SU-DHL-6 (cell line): ENCODE data around the gene PRRX2.

Experiments used
- H2AFZ ChIP-seq: fragments of 200-600 bp; sonication (generic); 2 replicates; pipeline ENCODE4 v1.6.1; 2014; ENCODE audit warnings: low read depth, mild to moderate bottlenecking, moderate library complexity, mixed read lengths, antibody characterized with exemption, low read length; ENCODE audit not compliant: severe bottlenecking
- H3F3A ChIP-seq: fragments of 200-600 bp; shearing (Covaris generic); 2 replicates; pipeline ENCODE4 v1.6.0; 2016; ENCODE audit warnings: antibody characterized with exemption, mild to moderate bottlenecking; ENCODE audit not compliant: insufficient read depth
- H3K27ac ChIP-seq: fragments of 200-600 bp; sonication (generic); 2 replicates; pipeline ENCODE4 v1.5.1; 2016; ENCODE audit warnings: low read depth, mild to moderate bottlenecking, low read length, moderate library complexity, mixed read lengths
- H3K27me3 ChIP-seq: fragments of 200-600 bp; sonication (generic), shearing (Covaris generic); 2 replicates; pipeline ENCODE4 v1.6.0; 2014; ENCODE audit warnings: mild to moderate bottlenecking, low read length
- H3K36me3 ChIP-seq: fragments of 200-600 bp; sonication (generic); 2 replicates; pipeline ENCODE4 v1.6.1; 2014; ENCODE audit warnings: mild to moderate bottlenecking, low read length, mixed read lengths
- H3K4me2 ChIP-seq: fragments of 300-600, 200-600 bp; shearing (Covaris generic), sonication (generic); 2 replicates; pipeline ENCODE4 v1.6.0; 2014; ENCODE audit warnings: low read length, low read depth, mild to moderate bottlenecking; ENCODE audit not compliant: poor library complexity, severe bottlenecking
- H3K4me3 ChIP-seq: fragments of 200-600 bp; sonication (generic); 2 replicates; pipeline ENCODE4 v1.5.1; 2014; ENCODE audit warnings: antibody characterized with exemption, low read length, mild to moderate bottlenecking, mixed read lengths; ENCODE audit not compliant: insufficient read depth, poor library complexity, severe bottlenecking
- H3K79me2 ChIP-seq: fragments of 200-600 bp; sonication (generic); 2 replicates; pipeline ENCODE4 v1.6.1; 2014; ENCODE audit warnings: mild to moderate bottlenecking, low read length, moderate library complexity; ENCODE audit not compliant: insufficient read depth
- H3K9ac ChIP-seq: fragments of 200-600 bp; sonication (generic); 2 replicates; pipeline ENCODE4 v1.7.0; 2014; ENCODE audit warnings: mild to moderate bottlenecking, low read length
- H3K9me2 ChIP-seq: fragments of 200-600 bp; sonication (generic); replicated peaks from 2 replicates; pipeline ENCODE4 v1.6.1; 2014; ENCODE audit warnings: low read length; ENCODE audit not compliant: insufficient read depth
- H3K9me3 ChIP-seq: fragments of 200-600 bp; sonication (generic); 2 replicates; pipeline ENCODE4 v1.6.1; 2014; ENCODE audit warnings: low read length, mixed read lengths; ENCODE audit not compliant: insufficient read depth
- H4K20me1 ChIP-seq: fragments of 200-600 bp; sonication (generic); 2 replicates; pipeline ENCODE4 v1.6.1; 2014; ENCODE audit warnings: low read depth, mild to moderate bottlenecking, antibody characterized with exemption, low read length, moderate library complexity, mixed read lengths
- CTCF ChIP-seq: fragments of 200-600 bp; sonication (generic); IDR thresholded peaks from one replicate; pipeline ENCODE4 v1.5.1; 2017; ENCODE audit warnings: antibody characterized with exemption, mild to moderate bottlenecking, low read length, moderate library complexity; ENCODE audit not compliant: insufficient read depth, poor library complexity, severe bottlenecking
- EZH2phosphoT487 ChIP-seq: fragments of 200-600 bp; sonication (generic), shearing (Covaris generic); conservative IDR thresholded peaks from 2 replicates; pipeline ENCODE4 v1.6.1; 2018; ENCODE audit warnings: mild to moderate bottlenecking, antibody characterized with exemption, low read length, moderate library complexity, mixed read lengths

Gene PRRX2

GRCh38 chr9:129665814-129666520, 520 bp downstream of the PRRX2 start:
- no peaks in the 10 kb centered on the region for H4K20me1 ChIP-seq
- no peaks in the 10 kb centered on the region for H3K27me3 ChIP-seq
- H2AFZ ChIP-seq = no peak overlapping the region
- no peaks in the 10 kb centered on the region for H3K79me2 ChIP-seq
- TF ChIP-seq CTCF (no peak), EZH2phosphoT487 (no peak)
- no peaks in the 10 kb centered on the region for H3F3A ChIP-seq
- no peak overlapping the region for H3K4me2 ChIP-seq
- no peaks in the 10 kb centered on the region for H3K9me3 ChIP-seq
- no peak overlapping the region for H3K9ac ChIP-seq
- H3K4me3 ChIP-seq = no peak overlapping the region
- no peaks in the 10 kb centered on the region for H3K9me2 ChIP-seq
- H3K27ac ChIP-seq = no peak overlapping the region
- H3K36me3 ChIP-seq = no peaks in the 10 kb centered on the region

DNA sequence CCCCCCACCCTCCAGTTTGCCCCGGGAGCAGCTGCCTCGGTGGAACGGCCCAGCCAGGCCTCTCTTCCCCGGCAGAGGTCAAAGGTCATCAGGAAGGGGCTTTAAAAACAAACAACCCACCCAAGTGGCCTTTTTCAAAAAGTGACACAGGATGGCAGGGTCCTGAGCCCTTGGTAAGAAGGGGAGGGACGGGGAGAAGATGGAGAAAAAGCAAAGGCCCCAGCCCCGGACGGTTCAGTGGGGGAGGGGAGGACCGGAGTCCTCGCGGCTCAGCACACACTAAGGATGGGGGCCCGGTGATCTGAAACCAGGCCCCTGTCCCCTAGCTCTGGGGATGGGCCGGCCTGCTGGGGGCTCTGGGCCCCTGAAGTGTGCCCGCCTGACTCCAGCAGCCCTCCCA, 1.1 kb downstream of the PRRX2 start:
- H3K27me3 ChIP-seq = no peaks in the 10 kb centered on the region
- H3K4me2 ChIP-seq = no peak overlapping the region
- H3K27ac ChIP-seq = no peak overlapping the region
- H4K20me1 ChIP-seq = no peaks in the 10 kb centered on the region
- H3K9ac ChIP-seq = no peak overlapping the region
- no peaks in the 10 kb centered on the region for H3K9me2 ChIP-seq
- H3K79me2 ChIP-seq = no peaks in the 10 kb centered on the region
- H3F3A ChIP-seq = no peaks in the 10 kb centered on the region
- H3K4me3 ChIP-seq = no peak overlapping the region
- no peak overlapping the region for H2AFZ ChIP-seq
- H3K36me3 ChIP-seq = no peaks in the 10 kb centered on the region
- H3K9me3 ChIP-seq = no peaks in the 10 kb centered on the region
- TF ChIP-seq EZH2phosphoT487 (no peak), CTCF (no peak)

DNA sequence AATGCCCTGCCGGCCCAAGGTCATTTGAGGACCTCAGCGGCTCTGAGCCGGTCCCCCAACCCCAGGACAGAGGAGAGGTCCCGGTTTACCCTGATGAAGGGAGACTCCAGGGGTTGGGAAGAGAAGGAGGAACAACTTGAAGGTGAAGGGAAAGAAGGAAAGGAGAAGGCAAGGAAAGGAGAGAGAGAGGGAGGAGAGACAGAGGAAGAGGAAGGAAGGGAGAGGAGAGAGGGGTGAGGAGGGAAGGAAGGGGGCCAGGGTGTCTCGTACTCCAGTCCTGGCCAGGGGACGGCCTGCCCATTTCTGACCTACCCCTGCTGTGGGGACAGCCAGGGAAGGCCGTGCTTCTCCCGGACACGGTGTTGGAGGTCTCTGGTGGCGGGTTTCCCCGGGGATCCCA, 1.9 kb downstream of the PRRX2 start:
- no peak for TF ChIP-seq CTCF
- TF ChIP-seq EZH2phosphoT487 = no peak
- no peaks in the 10 kb centered on the region for H3F3A ChIP-seq
- no peaks in the 10 kb centered on the region for H3K36me3 ChIP-seq
- H3K79me2 ChIP-seq = no peaks in the 10 kb centered on the region
- H3K9ac ChIP-seq = no peak overlapping the region
- H3K4me2 ChIP-seq = no peak overlapping the region
- H2AFZ ChIP-seq = no peak overlapping the region
- no peak overlapping the region for H3K4me3 ChIP-seq
- no peak overlapping the region for H3K27ac ChIP-seq
- no peaks in the 10 kb centered on the region for H3K9me2 ChIP-seq
- no peaks in the 10 kb centered on the region for H3K27me3 ChIP-seq
- no peaks in the 10 kb centered on the region for H4K20me1 ChIP-seq
- no peaks in the 10 kb centered on the region for H3K9me3 ChIP-seq

DNA sequence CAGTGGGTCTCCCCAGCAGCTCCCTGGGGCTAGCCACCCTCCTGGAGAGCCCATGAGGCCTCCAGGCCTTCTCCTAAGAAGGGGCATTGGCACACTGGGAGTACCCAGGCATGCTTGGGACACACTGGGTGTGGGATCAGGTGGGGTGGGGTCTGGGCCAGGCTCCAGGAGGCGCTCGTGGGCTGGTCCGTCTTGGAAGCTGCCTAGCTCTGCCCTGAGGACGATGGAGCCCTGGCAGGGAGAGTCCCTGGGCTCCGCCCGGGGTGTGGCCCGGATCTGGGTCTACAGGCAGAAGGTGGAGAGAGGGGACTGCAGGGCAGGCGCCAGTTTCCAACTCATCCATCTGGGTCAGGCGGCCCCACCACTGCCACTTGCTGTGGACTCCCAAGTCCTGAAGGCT, 2.4 kb downstream of the PRRX2 start:
- H3K4me2 ChIP-seq = no peak overlapping the region
- no peak overlapping the region for H3K4me3 ChIP-seq
- H3K36me3 ChIP-seq = no peaks in the 10 kb centered on the region
- H3K27me3 ChIP-seq = no peaks in the 10 kb centered on the region
- no peaks in the 10 kb centered on the region for H3K9me2 ChIP-seq
- H3F3A ChIP-seq = no peaks in the 10 kb centered on the region
- H2AFZ ChIP-seq = no peak overlapping the region
- H3K79me2 ChIP-seq = no peaks in the 10 kb centered on the region
- no peaks in the 10 kb centered on the region for H4K20me1 ChIP-seq
- TF ChIP-seq EZH2phosphoT487 (no peak), CTCF (no peak)
- H3K9me3 ChIP-seq = no peaks in the 10 kb centered on the region
- H3K9ac ChIP-seq = no peak overlapping the region
- no peak overlapping the region for H3K27ac ChIP-seq
